GM12873 (cell line): ENCODE results near the gene ADGRE1.

Experiments used
- CTCF ChIP-seq: IDR thresholded peaks from 2 replicates; pipeline ENCODE4 v1.5.1; 2012; ENCODE audit warnings: low read depth, mild to moderate bottlenecking, moderate library complexity, low read length, control low read depth; ENCODE audit not compliant: insufficient read depth; ENCODE audit errors: missing control alignments

The ADGRE1 gene

GRCh38 chr19:6903446-6903845 is 16.1 kb downstream of the ADGRE1 start:
- no peak for TF ChIP-seq CTCF

GRCh38 chr19:6906559-6907060 is 19.2 kb downstream of the ADGRE1 start:
- TF ChIP-seq CTCF, result no peak

- TF ChIP-seq CTCF, result no peak
Observed at GRCh38 chr19:6911523-6911922, 24.1 kb downstream of the ADGRE1 start.

- TF ChIP-seq CTCF, result no peak
Observed at GRCh38 chr19:6914321-6914720, 26.9 kb downstream of the ADGRE1 start.

- TF ChIP-seq CTCF, result no peak
Observed at GRCh38 chr19:6916952-6917351, 29.6 kb downstream of the ADGRE1 start.

- no peak for TF ChIP-seq CTCF
Observed at GRCh38 chr19:6925386-6925785, 38.0 kb downstream of the ADGRE1 start.

- peak; percentile 21 for TF ChIP-seq CTCF
Observed at GRCh38 chr19:6925801-6926751, 38.7 kb downstream of the ADGRE1 start.
